H1 (cell line): ENCODE data around the gene RSU1. TPM values are rescaled to one million over a fixed set of nuclear protein-coding genes. Genes with fewer than 3 reads are reported as not detected.

Experiments used
- CTCF ChIA-PET: fragments of 300-600 bp; sonication (Branson Sonifier 250); formaldehyde crosslinking; loops from one replicate; lab custom pipeline; 2021; ENCODE audit not compliant: partially characterized antibody; lab: Charles Lee
- POLR2A ChIA-PET: fragments of 300-600 bp; sonication (Branson Sonifier 250); formaldehyde crosslinking; loops from one replicate; lab custom pipeline; 2021; ENCODE audit warnings: inconsistent platforms; ENCODE audit not compliant: partially characterized antibody; lab: Charles Lee
- DNase-seq, 2 experiments: peaks; one replicate each; pipeline versions ENCODE4 v3.0.0 to v3.0.0-alpha.2; 2010 to 2022; ENCODE audit warnings: low spot score in 2 of 2, low read depth in 1 of 2, mixed read lengths in 1 of 2
- FAIRE-seq: peaks from 2 replicates; lab custom pipeline; 2011; peaks lifted over from hg19 to GRCh38; lab: Jason Lieb, UNC
- H2AFZ ChIP-seq: 2 replicates; pipeline ENCODE4 v1.8.1; 2012; ENCODE audit warnings: low read length, inconsistent platforms
- H2AK5ac ChIP-seq: 2 replicates; pipeline ENCODE4 v1.6.1; 2013; ENCODE audit warnings: low read depth, low read length
- H2BK120ac ChIP-seq: replicated peaks from 2 replicates; pipeline ENCODE3; 2013; ENCODE audit warnings: low read depth, low read length, inconsistent platforms
- H2BK12ac ChIP-seq: 2 replicates; pipeline ENCODE4 v1.6.1; 2013; ENCODE audit warnings: low read depth, low read length
- H2BK15ac ChIP-seq: 2 replicates; pipeline ENCODE4 v1.6.1; 2013; ENCODE audit warnings: low read length
- H2BK20ac ChIP-seq: 2 replicates; pipeline ENCODE4 v1.6.1; 2013; ENCODE audit warnings: low read length
- H2BK5ac ChIP-seq: 2 replicates; pipeline ENCODE4 v1.6.1; 2013; ENCODE audit warnings: low read depth, low read length
- H3K14ac ChIP-seq: 2 replicates; pipeline ENCODE4 v1.6.1; 2013; ENCODE audit warnings: inconsistent platforms; ENCODE audit not compliant: insufficient read length
- H3K18ac ChIP-seq: 2 replicates; pipeline ENCODE4 v1.6.1; 2013; ENCODE audit warnings: low read length; ENCODE audit errors: extremely low read depth
- H3K23ac ChIP-seq: 2 replicates; pipeline ENCODE4 v1.6.1; 2013; ENCODE audit warnings: inconsistent platforms; ENCODE audit not compliant: insufficient read length
- H3K23me2 ChIP-seq: 2 replicates; pipeline ENCODE4 v1.6.1; 2013; ENCODE audit warnings: low read depth, low read length
- H3K27ac ChIP-seq: 2 replicates; pipeline ENCODE4 v1.6.1; 2011; ENCODE audit warnings: low read depth, low read length, inconsistent platforms
- H3K27me3 ChIP-seq, 4 experiments: replicated peaks in 1 of 4; 1 replicate in 1 of 4; 2 replicates in 3 of 4; pipeline versions ENCODE4 v1.6.1 to v1.8.1; 2011 to 2013; ENCODE audit warnings: low read length in 3 of 4, mild to moderate bottlenecking in 3 of 4, inconsistent platforms in 2 of 4, mixed read lengths in 2 of 4, moderate library complexity in 1 of 4; ENCODE audit not compliant: control insufficient read depth in 3 of 4, insufficient read depth in 3 of 4; ENCODE audit errors: extremely low read depth in 1 of 4
- H3K36me3 ChIP-seq, 4 experiments: 2 replicates each; pipeline versions ENCODE4 v1.6.1 to v1.8.1; 2011 to 2013; ENCODE audit warnings: mild to moderate bottlenecking in 4 of 4, low read length in 3 of 4, moderate library complexity in 2 of 4, control low read depth in 1 of 4, inconsistent platforms in 1 of 4; ENCODE audit not compliant: insufficient read depth in 4 of 4, control insufficient read depth in 2 of 4
- H3K4ac ChIP-seq: replicated peaks from 2 replicates; pipeline ENCODE3; 2013; ENCODE audit warnings: low read length, low read depth, mixed read lengths, inconsistent platforms; ENCODE audit not compliant: insufficient read length
- H3K4me1 ChIP-seq, 4 experiments: replicated peaks in 1 of 4; 1 replicate in 1 of 4; 2 replicates in 3 of 4; pipeline versions ENCODE4 v1.6.1 to v1.8.1; 2011 to 2013; ENCODE audit warnings: low read length in 3 of 4, inconsistent platforms in 2 of 4, mixed read lengths in 1 of 4; ENCODE audit not compliant: insufficient read depth in 4 of 4, control insufficient read depth in 3 of 4
- H3K4me2 ChIP-seq, 2 experiments: 2 replicates each; pipeline versions ENCODE4 v1.6.1 to v1.8.1; 2011 to 2013; ENCODE audit warnings: low read depth in 2 of 2, low read length in 2 of 2, control low read depth in 1 of 2, inconsistent platforms in 1 of 2, mild to moderate bottlenecking in 1 of 2; ENCODE audit not compliant: insufficient read depth in 1 of 2
- H3K4me3 ChIP-seq, 4 experiments: fragments of 200-600, 300-600 bp in 1 of 4; sonication (generic), shearing (Covaris generic), sonication (Bioruptor Twin) in 1 of 4; 2 replicates each; pipeline versions ENCODE4 v1.5.1 to v1.8.1; 2011 to 2016; ENCODE audit warnings: low read length in 4 of 4, low read depth in 3 of 4, control low read depth in 2 of 4, inconsistent platforms in 2 of 4, mild to moderate bottlenecking in 2 of 4, mixed read lengths in 1 of 4, moderate library complexity in 1 of 4; ENCODE audit not compliant: insufficient read depth in 2 of 4; ENCODE audit errors: extremely low read depth in 1 of 4
- H3K56ac ChIP-seq: replicated peaks from 2 replicates; pipeline ENCODE3; 2013; ENCODE audit warnings: low read depth, mild to moderate bottlenecking, mixed read lengths, low read length, inconsistent platforms; ENCODE audit not compliant: insufficient read length
- H3K79me1 ChIP-seq: 2 replicates; pipeline ENCODE4 v1.6.1; 2013; ENCODE audit warnings: low read depth, low read length, control low read depth
- H3K79me2 ChIP-seq, 2 experiments: 2 replicates each; pipeline versions ENCODE4 v1.6.1 to v1.8.1; 2012 to 2013; ENCODE audit warnings: low read length in 2 of 2, mild to moderate bottlenecking in 2 of 2, inconsistent platforms in 1 of 2; ENCODE audit not compliant: insufficient read depth in 2 of 2, control insufficient read depth in 1 of 2
- H3K9ac ChIP-seq, 4 experiments: replicated peaks in 1 of 4; 1 replicate in 1 of 4; 2 replicates in 3 of 4; pipeline versions ENCODE4 v1.6.1 to v1.8.1; 2011 to 2013; ENCODE audit warnings: low read depth in 3 of 4, low read length in 3 of 4, control low read depth in 2 of 4, mild to moderate bottlenecking in 2 of 4, moderate library complexity in 2 of 4, inconsistent platforms in 1 of 4; ENCODE audit errors: extremely low read depth in 1 of 4
- H3K9me3 ChIP-seq, 2 experiments: 2 replicates each; pipeline versions ENCODE4 v1.6.1 to v1.8.1; 2012 to 2013; ENCODE audit warnings: mild to moderate bottlenecking in 2 of 2, moderate library complexity in 2 of 2, control low read depth in 1 of 2, inconsistent platforms in 1 of 2, low read depth in 1 of 2, low read length in 1 of 2, mixed read lengths in 1 of 2; ENCODE audit not compliant: insufficient read depth in 2 of 2
- H4K20me1 ChIP-seq, 2 experiments: replicated peaks in 1 of 2; 2 replicates each; pipeline versions ENCODE3 to v1.8.1; 2011 to 2013; ENCODE audit warnings: inconsistent platforms in 2 of 2, low read length in 2 of 2, mild to moderate bottlenecking in 1 of 2; ENCODE audit not compliant: insufficient read depth in 2 of 2, control insufficient read depth in 1 of 2
- H4K5ac ChIP-seq: 2 replicates; pipeline ENCODE4 v1.6.1; 2013; ENCODE audit warnings: low read length, low read depth, mixed read lengths, inconsistent platforms; ENCODE audit not compliant: insufficient read length
- H4K8ac ChIP-seq: 2 replicates; pipeline ENCODE4 v1.8.0; 2013; ENCODE audit warnings: mild to moderate bottlenecking, moderate library complexity, low read length, inconsistent platforms; ENCODE audit not compliant: insufficient read depth; ENCODE audit errors: extremely low read depth
- H4K91ac ChIP-seq: replicated peaks from 2 replicates; pipeline ENCODE3; 2013; ENCODE audit warnings: low read length, mixed read lengths, inconsistent platforms; ENCODE audit not compliant: insufficient read length
- ASH2L ChIP-seq: fragments of 200-600, 300-600 bp; sonication (generic); IDR thresholded peaks from one replicate; pipeline ENCODE4 v1.7.1; 2017; ENCODE audit warnings: low read length
- ATF2 ChIP-seq: IDR thresholded peaks from 2 replicates; pipeline ENCODE4 v1.6.1; 2012; ENCODE audit warnings: low read length, inconsistent platforms
- BACH1 ChIP-seq: IDR thresholded peaks from 2 replicates; pipeline ENCODE4 v1.6.1; 2012; ENCODE audit warnings: low read length, improper control_type of control experiment
- BRCA1 ChIP-seq: IDR thresholded peaks from 2 replicates; pipeline ENCODE4 v1.6.1; 2012; ENCODE audit warnings: low read depth, low read length, improper control_type of control experiment
- CBX8 ChIP-seq: fragments of 300-800, 300-1000 bp; sonication (generic); IDR thresholded peaks from 2 replicates; pipeline ENCODE4 v1.7.1; 2016; ENCODE audit warnings: low read depth, low read length, borderline replicate concordance
- CHD2 ChIP-seq: IDR thresholded peaks from 2 replicates; pipeline ENCODE4 v1.6.1; 2012; ENCODE audit warnings: low read length, improper control_type of control experiment
- EGR1 ChIP-seq: IDR thresholded peaks from 2 replicates; pipeline ENCODE4 v1.6.1; 2011; ENCODE audit warnings: low read depth, low read length, borderline replicate concordance
- JUN ChIP-seq: IDR thresholded peaks from 2 replicates; pipeline ENCODE4 v1.6.1; 2011; ENCODE audit warnings: low read depth, mild to moderate bottlenecking, improper control_type of control experiment, low read length
- KDM5A ChIP-seq: fragments of 200-600 bp; IDR thresholded peaks from 2 replicates; pipeline ENCODE4 v1.7.1; 2012; ENCODE audit warnings: mild to moderate bottlenecking, low read length, inconsistent platforms, mixed read lengths
- RFX5 ChIP-seq: IDR thresholded peaks from 2 replicates; pipeline ENCODE4 v1.6.1; 2011; ENCODE audit warnings: low read depth, low read length, improper control_type of control experiment, borderline replicate concordance
- SAP30 ChIP-seq: fragments of 300-600 bp; sonication (generic); IDR thresholded peaks from 2 replicates; pipeline ENCODE4 v1.7.1; 2012; ENCODE audit warnings: low read length, moderate library complexity, mild to moderate bottlenecking, inconsistent platforms; ENCODE audit not compliant: insufficient read depth, insufficient replicate concordance
- SP4 ChIP-seq: IDR thresholded peaks from 2 replicates; pipeline ENCODE4 v1.6.1; 2012; ENCODE audit warnings: low read length, inconsistent platforms
- TBP ChIP-seq: IDR thresholded peaks from 2 replicates; pipeline ENCODE4 v1.6.1; 2011; ENCODE audit warnings: low read depth, low read length, improper control_type of control experiment
- TCF12 ChIP-seq: IDR thresholded peaks from 2 replicates; pipeline ENCODE4 v1.6.1; 2011; ENCODE audit warnings: low read depth, mild to moderate bottlenecking, low read length
- WGBS, 2 experiments: shearing (Covaris generic) in 1 of 2; methylation state at CpG; one replicate each; pipeline versions ENCODE4 v1.1.6 to v1.1.7; 2013 to 2015; ENCODE audit warnings: low lambda C conversion rate in 2 of 2, mixed read lengths in 2 of 2, inconsistent platforms in 1 of 2, low coverage in 1 of 2, missing lambda C conversion rate in 1 of 2; ENCODE audit not compliant: insufficient replicate concordance in 2 of 2, insufficient coverage in 1 of 2, insufficient read length in 1 of 2; ENCODE audit errors: extremely low coverage in 1 of 2, missing lambda C conversion rate in 1 of 2; 5-methylcytosine and 5-hydroxymethylcytosine counted together
- polyA plus RNA-seq, 7 experiments: library from polyadenylated mRNA; depleted of rRNA in 3 of 7; stranded (reverse) in 5 of 7; unstranded in 2 of 7; fragments of >200 nt in 5 of 7; fragments of 200-250 nt in 2 of 7; gene quantifications; 1 replicate in 5 of 7; 2 replicates in 1 of 7; 4 replicates in 1 of 7; pipeline versions ENCODE4 v1.2.1 to v1.2.3, GENCODE V29; 2011 to 2013; ENCODE audit warnings: missing spikeins in 2 of 7, mixed read lengths in 2 of 7
- total RNA-seq: library from RNA; stranded (reverse); fragmentation: NEBNext Ultra II Directional; extraction: Animal tissue kit (Norgen Biotek cat#: 25700); gene quantifications from 2 replicates; pipeline ENCODE4 v1.2.1, GENCODE V29; 2021

The RSU1 gene
- total and polyA plus RNA-seq, 2 of the 8 experiments (the other 6 are each of a cell fraction or from before 2014, with no cell fraction given): 50.0 to 68.2 TPM

- ChIA-PET CTCF (interaction anchor here (1.0 to 1.2 kb wide), 3 partner anchors 15 to 242 kb away, joined by 3 to 4 read pairs (median 3); no protein-coding TSS in a partner anchor), POLR2A (no interaction called here)
- no peak overlapping the region for H3K4ac ChIP-seq
- no peak overlapping the region for H4K5ac ChIP-seq
- peaks cover 0 to 2% of the 10 kb centered on the region in 2 experiments; a peak in 1 of 4 replicates for H3K79me2 ChIP-seq
- no peaks in the 10 kb centered on the region for H4K20me1 ChIP-seq
- no peak overlapping the region for H2BK5ac ChIP-seq
- H3K9ac ChIP-seq: no peak overlapping the region
- H3K56ac ChIP-seq: no peak overlapping the region
- no peak overlapping the region for H2AFZ ChIP-seq
- no peaks in the 10 kb centered on the region for H3K23me2 ChIP-seq
- H3K79me1 ChIP-seq: no peaks in the 10 kb centered on the region; the same call in 1 of the 2 replicates
- H3K9me3 ChIP-seq: peaks cover 0 to 3% of the 10 kb centered on the region in 2 experiments; a peak in 3 of 4 replicates
- H3K36me3 ChIP-seq: peaks cover 0 to 1% (median under 1%) of the 10 kb centered on the region in 4 experiments; a peak in 2 of 8 replicates
- H3K4me3 ChIP-seq: no peak overlapping the region
- FAIRE-seq (no peak), DNase-seq (no peak)
- WGBS, 2 experiments: 88% methylated on average over 3 of the region's 3 CpGs; no CpG with 5 or more reads in 1 of the 2 experiments
- no peak overlapping the region for H2BK15ac ChIP-seq
- H3K4me1 ChIP-seq: no peaks in the 10 kb centered on the region; a peak in 1 of 7 replicates
- no peak overlapping the region for H2BK120ac ChIP-seq
- H3K14ac ChIP-seq: no peak overlapping the region
- H3K18ac ChIP-seq: no peak overlapping the region
- H3K27me3 ChIP-seq: no peaks in the 10 kb centered on the region
- no peak overlapping the region for H2BK20ac ChIP-seq
- H3K27ac ChIP-seq: no peak overlapping the region
- no peak overlapping the region for H2BK12ac ChIP-seq
- H4K8ac ChIP-seq: no peak overlapping the region
- no peak overlapping the region for H2AK5ac ChIP-seq
- no peak overlapping the region for H4K91ac ChIP-seq
- no peak overlapping the region for H3K4me2 ChIP-seq
- H3K23ac ChIP-seq: no peak overlapping the region
- TF ChIP-seq EGR1: no peak
- no peak for TF ChIP-seq BACH1
- TF ChIP-seq RFX5: no peak
- no peak for TF ChIP-seq SAP30
- no peak for TF ChIP-seq TBP
- TF ChIP-seq CBX8: no peak
- no peak for TF ChIP-seq SP4
- TF ChIP-seq TCF12: no peak
- TF ChIP-seq JUN: no peak
- no peak for TF ChIP-seq ATF2
- no peak for TF ChIP-seq BRCA1
- no peak for TF ChIP-seq ASH2L
- TF ChIP-seq KDM5A: no peak
- TF ChIP-seq CHD2: no peak
These were observed 28.4 kb downstream of the RSU1 start for GRCh38 chr10:16788778-16789177.
